Stimulated activated CD8-positive, alpha-beta memory T cell treated with anti-CD3 and anti-CD28 coated beads, Interleukin-2, amount 100 ng/mL, for 48 hours (primary cell): Measurements from ENCODE around the gene GPR84.
"Not testable (repeated sequence)": the region's sequence is repeated elsewhere in the genome, so short reads cannot be mapped to it uniquely, and the experiment has no call there.

ENCODE experiments used
- DNase-seq, 2 donors: peaks; one replicate each; pipeline ENCODE4 v3.0.0-alpha.2; 2020; ENCODE audit warnings: low read depth in 2 of 2

The GPR84 gene

DNA sequence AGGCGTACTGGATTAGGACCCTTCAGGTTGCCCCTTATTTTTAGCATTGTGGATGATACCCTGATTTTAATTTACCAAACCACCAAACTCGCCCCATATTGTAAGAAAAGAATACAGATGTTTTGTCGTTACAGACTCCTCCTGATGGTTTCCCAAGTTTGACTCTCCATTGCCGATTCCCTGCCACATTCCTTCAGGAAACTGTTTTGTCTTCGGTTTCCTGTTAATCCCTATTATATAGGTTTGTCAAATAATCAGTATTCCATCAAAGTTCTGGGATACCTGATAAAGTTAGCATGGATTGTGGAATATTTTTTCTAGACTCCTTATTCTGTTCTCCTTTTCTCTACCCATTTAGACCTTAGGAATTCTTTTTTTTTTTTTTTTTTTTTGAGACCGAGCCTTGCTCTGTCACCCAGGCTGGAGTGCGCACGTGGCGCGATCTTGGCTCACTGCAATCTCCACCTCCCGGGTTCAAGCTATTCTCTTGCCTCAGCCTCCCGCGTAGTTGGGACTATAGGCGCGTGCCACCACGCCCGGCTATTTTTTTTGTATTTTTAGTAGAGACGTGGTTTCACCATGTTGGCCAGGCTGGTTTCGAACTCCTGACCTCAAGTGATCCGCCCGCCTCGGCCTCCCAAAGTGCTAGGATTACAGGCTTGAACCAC lies 38.7 kb downstream of the GPR84 start:
- DNase-seq: not testable (repeated sequence)

DNA sequence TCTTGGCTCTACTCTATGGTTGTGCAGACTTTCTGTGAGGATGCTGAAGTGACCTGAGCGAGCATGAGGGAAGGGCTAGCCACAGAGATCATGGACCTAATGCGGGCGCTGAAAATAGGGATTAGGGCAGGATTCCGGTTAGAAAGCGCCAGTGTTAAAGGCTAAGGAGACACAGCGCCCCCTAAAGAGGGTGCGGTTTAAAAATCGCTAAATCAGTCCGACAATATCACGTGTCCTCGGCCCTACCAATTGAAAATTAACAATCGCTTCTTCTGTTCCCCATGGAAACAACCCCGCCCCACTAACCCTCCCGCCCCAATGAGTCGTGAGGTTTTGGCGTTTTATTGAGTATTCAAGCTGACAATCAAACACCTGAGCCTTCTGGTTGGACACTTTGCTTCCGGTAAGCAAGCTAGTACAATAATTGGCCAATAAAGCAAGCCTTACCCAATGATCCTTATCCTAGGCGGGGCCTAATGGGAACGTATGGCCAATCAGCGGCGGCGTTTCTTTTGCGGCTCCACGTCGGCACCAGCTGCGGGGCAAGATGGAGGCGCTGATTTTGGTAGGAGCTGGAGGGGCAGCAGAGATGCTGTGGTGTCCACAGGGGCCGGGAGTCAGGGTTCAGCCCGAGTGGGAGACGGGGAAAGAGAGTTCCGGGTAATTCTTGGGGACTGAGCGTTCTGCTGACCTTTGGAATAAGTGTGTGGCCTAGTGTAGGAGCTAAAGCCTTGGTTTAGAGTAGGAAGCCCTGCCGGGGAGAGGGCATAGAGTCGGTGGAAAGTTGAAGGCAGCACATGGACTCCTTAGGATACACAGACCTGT lies 39.5 kb downstream of the GPR84 start, which contains the start of gene COPZ1:
TSS of gene COPZ1 (plus strand) at position 515 of the 825 bp plus-strand sequence. CDS start at position 548, 33 bp downstream.
- peak; percentile 86 to 89 for DNase-seq

DNA sequence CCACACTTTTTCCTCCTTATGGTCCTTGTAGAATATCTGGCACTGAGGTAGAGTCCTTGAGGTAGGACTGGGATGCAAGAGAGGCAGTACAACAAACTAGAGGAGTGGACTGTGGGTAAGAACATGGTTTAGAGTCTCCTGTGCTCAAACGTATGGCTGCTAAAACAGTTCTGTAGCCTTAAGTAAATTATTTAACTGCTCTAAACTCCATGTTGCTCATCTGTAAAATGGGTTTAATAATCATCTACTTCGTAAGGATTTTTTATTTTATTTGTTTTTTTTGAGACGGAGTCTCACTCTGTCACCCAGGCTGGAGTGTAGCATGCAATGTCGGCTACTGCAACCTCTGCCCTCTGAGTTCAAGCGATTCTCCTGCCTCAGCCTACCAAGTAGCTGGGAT lies 42.9 kb downstream of the GPR84 start:
- DNase-seq: no peak
